ENCODE data around the gene DDX51. TPM values are rescaled to one million over a fixed set of nuclear protein-coding genes. Genes with fewer than 3 reads are reported as not detected.
A peak's percentile ranks its signal among the peaks of the same experiment; 100 is the strongest.

DDX51 gene
- total and polyA plus RNA-seq, 4 donors: 2.5 to 7.5 (median 5.5) TPM

DNA sequence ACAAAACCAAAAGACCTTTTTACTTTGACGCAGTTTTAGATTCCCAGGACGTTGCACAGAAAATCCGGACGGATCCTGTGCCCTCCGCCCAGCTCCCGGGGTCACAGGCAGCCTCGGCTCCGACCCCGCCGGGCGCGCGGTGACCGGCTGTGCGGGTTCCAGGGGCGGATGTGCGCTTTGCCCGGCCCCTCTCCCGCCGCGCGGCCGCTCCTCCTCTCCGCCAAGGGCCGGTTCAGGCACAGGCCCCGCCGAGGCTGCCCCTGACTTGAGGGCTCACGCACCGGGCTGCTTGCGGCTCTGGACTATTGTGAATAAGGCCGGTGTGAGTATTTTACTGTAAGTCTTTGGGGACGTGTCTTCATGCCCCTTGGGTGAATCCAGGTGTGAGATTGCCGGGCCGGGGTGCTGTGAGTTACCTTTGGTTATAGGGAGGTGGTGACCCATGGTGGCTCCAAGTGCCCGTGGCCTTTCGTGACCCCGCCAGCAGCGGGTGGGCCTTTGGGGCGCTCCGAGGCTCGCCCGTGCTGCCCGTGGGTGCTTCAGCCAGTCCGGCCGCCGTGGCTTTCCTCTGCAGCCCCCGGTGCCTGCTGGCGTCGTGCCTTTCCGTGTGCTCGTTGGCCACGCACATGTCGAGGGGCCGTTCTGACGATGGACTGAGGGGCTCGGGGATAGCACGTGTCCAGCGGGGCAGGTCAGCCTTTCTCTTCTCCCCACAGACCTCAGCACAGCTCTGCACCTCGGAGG is 46.1 kb upstream of the DDX51 start:
- H3K36me3 ChIP-seq (ENCODE audit: control insufficient read depth in 4 of 4, insufficient read depth in 3 of 4, low read depth in 1 of 4, low read length in 3 of 4): no peaks in the 10 kb centered on the region
- DNase-seq (ENCODE audit: low spot score): no peak
- no peak for TF ChIP-seq RXRA (IDR thresholded peaks at IDR 0.05)
- peak in 1 of 2 donors; percentile 16 for TF ChIP-seq GABPA (IDR thresholded peaks at IDR 0.05 in 1 of 2, conservative IDR thresholded peaks at IDR 0.05 in 1 of 2)
- no peak for TF ChIP-seq FOXA1 (IDR thresholded peaks at IDR 0.05)
- no peak for TF ChIP-seq SP1 (IDR thresholded peaks at IDR 0.05)
- TF ChIP-seq, protein P1, sequence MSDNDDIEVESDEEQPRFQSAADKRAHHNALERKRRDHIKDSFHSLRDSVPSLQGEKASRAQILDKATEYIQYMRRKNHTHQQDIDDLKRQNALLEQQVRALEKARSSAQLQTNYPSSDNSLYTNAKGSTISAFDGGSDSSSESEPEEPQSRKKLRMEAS (IDR thresholded peaks at IDR 0.05): no peak
- TF ChIP-seq YY1 (IDR thresholded peaks at IDR 0.05): no peak
- TF ChIP-seq HNF4G (IDR thresholded peaks at IDR 0.05): no peak
- H3K9ac ChIP-seq (ENCODE audit: low read depth in 1 of 2, low read length in 2 of 2): no peak overlapping the region
- WGBS: 41% methylated on average over 59 of the region's 59 CpGs
- H3K4me1 ChIP-seq (ENCODE audit: control insufficient read depth in 4 of 4, insufficient read depth in 4 of 4, low read length in 3 of 4): peaks cover 7 to 16% (median 7%) of the 10 kb centered on the region in 4 donors
- H3K27ac ChIP-seq (ENCODE audit: low read depth in 1 of 2, low read length in 2 of 2): peak overlapping the region in 1 of 2 donors; percentile 25
- H3K4me3 ChIP-seq (ENCODE audit: low read depth in 1 of 3, low read length in 3 of 3): peak overlapping the region; percentile 53 to 55 (median 54)
- H3K9me3 ChIP-seq (ENCODE audit: control insufficient read depth in 4 of 4, low read length in 3 of 4): peaks cover 2 to 9% (median 7%) of the 10 kb centered on the region in 4 donors
- no peaks in the 10 kb centered on the region for H3K27me3 ChIP-seq (ENCODE audit: control insufficient read depth in 4 of 4, insufficient read depth in 4 of 4, low read length in 3 of 4)

DNA sequence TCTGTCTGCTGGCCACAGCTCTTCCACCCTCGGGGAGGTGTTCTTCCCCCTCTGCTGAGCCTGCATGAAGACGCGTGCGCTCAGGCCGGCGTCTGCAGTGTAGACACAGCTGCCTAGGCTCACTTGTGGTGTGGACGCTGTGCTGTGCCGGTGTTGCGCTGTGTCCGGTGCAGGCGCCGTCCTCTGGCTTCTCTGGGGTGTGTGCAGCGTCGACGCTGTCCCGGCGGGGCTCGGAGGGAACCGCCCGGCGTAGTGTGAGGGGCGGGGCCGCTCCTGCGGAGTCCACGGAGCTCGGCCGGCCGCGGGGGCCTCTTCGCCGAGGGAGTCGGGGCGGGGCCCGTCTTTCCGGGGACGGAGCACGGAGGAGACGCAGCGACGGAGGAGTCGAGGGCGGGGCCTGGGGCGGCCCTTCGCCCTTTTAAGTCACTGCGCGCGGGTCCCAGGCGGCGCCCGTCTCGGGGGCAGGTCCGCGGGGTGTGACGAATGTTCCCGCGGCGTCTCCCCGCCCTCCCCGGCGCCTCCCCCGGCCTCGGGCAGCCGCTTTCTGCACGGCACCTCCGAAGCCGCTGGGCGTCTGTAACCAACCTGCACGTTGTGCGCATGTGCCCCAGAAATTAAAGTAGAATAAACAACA is 45.4 kb upstream of the DDX51 start:
- TF ChIP-seq GABPA (IDR thresholded peaks at IDR 0.05 in 1 of 2, conservative IDR thresholded peaks at IDR 0.05 in 1 of 2) (peak in 1 of 2 donors; percentile 46), NR2F2 (IDR thresholded peaks at IDR 0.05) (no peak), SP1 (IDR thresholded peaks at IDR 0.05) (peak; percentile 20)
- TF ChIP-seq, protein P1 (IDR thresholded peaks at IDR 0.05): no peak
- H3K4me1 ChIP-seq (ENCODE audit: control insufficient read depth in 4 of 4, insufficient read depth in 4 of 4, low read length in 3 of 4): peaks cover 7 to 16% (median 7%) of the 10 kb centered on the region in 4 donors
- H3K36me3 ChIP-seq (ENCODE audit: control insufficient read depth in 4 of 4, insufficient read depth in 3 of 4, low read depth in 1 of 4, low read length in 3 of 4): no peaks in the 10 kb centered on the region
- WGBS: 1% methylated on average over 69 of the region's 69 CpGs
- H3K27me3 ChIP-seq (ENCODE audit: control insufficient read depth in 4 of 4, insufficient read depth in 4 of 4, low read length in 3 of 4): no peaks in the 10 kb centered on the region
- H3K4me3 ChIP-seq (ENCODE audit: low read depth in 1 of 3, low read length in 3 of 3): peak overlapping the region; percentile 53 to 55 (median 54)
- peaks cover 2 to 9% (median 7%) of the 10 kb centered on the region in 4 donors for H3K9me3 ChIP-seq (ENCODE audit: control insufficient read depth in 4 of 4, low read length in 3 of 4)
- H3K27ac ChIP-seq (ENCODE audit: low read depth in 1 of 2, low read length in 2 of 2): peak overlapping the region in 1 of 2 donors; percentile 37
- DNase-seq (ENCODE audit: low spot score): peak; percentile 54
- no peak overlapping the region for H3K9ac ChIP-seq (ENCODE audit: low read depth in 1 of 2, low read length in 2 of 2)

DNA sequence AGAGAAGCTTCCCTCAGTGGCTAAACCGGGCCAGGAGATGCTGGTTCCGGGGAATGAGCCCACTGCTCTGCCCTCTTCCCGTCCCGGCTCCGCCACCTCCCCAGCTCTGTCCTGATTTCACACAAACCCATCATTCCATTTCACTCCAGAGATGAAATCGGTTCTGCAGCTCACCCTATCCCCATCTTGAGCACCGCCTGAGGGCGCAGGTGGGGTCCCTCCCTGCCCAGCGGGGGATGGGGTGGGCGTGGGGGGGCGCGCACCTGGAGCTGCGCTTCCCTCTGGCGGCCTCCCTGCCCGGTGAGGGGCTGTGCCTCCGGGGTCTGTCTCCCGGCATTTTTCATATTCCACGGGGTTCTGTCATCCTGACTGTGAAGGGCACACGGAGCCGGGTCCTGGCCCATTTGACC is 44.8 kb upstream of the DDX51 start:
- TF ChIP-seq HNF4A (conservative IDR thresholded peaks at IDR 0.05) (no peak), SP1 (IDR thresholded peaks at IDR 0.05) (no peak), HNF4G (IDR thresholded peaks at IDR 0.05) (no peak), YY1 (IDR thresholded peaks at IDR 0.05) (no peak), TAF1 (conservative IDR thresholded peaks at IDR 0.05) (no peak), JUND (IDR thresholded peaks at IDR 0.05) (no peak), EGR1 (IDR thresholded peaks at IDR 0.05; ENCODE audit: low read depth in 2 of 2) (no peak), FOXA1 (IDR thresholded peaks at IDR 0.05) (no peak)
- Histone ChIP-seq H3K36me3 (ENCODE audit: control insufficient read depth in 4 of 4, insufficient read depth in 3 of 4, low read depth in 1 of 4, low read length in 3 of 4) (no peaks in the 10 kb centered on the region), H3K9ac (ENCODE audit: low read depth in 1 of 2, low read length in 2 of 2) (no peak overlapping the region), H3K4me1 (ENCODE audit: control insufficient read depth in 4 of 4, insufficient read depth in 4 of 4, low read length in 3 of 4) (peaks cover 7 to 16% (median 7%) of the 10 kb centered on the region in 4 donors), H3K4me3 (ENCODE audit: low read depth in 1 of 3, low read length in 3 of 3) (peak overlapping the region in 1 of 3 donors; percentile 54), H3K9me3 (ENCODE audit: control insufficient read depth in 4 of 4, low read length in 3 of 4) (peaks cover 2 to 5% (median 2%) of the 10 kb centered on the region in 4 donors), H3K27ac (ENCODE audit: low read depth in 1 of 2, low read length in 2 of 2) (no peak overlapping the region), H3K27me3 (ENCODE audit: control insufficient read depth in 4 of 4, insufficient read depth in 4 of 4, low read length in 3 of 4) (no peaks in the 10 kb centered on the region)
- 25% methylated on average over 20 of the region's 20 CpGs for WGBS
- no peak for DNase-seq (ENCODE audit: low spot score)

Measured in liver (tissue), 9 donors.